HUES48 (cell line): Measurements from ENCODE around the gene OTP.
"Not testable (repeated sequence)": the region's sequence is repeated elsewhere in the genome, so short reads cannot be mapped to it uniquely, and the experiment has no call there.

ENCODE experiments used
- H3K27ac ChIP-seq: one replicate; pipeline ENCODE4 v1.7.0; 2013; ENCODE audit warnings: low read depth, low read length, inconsistent platforms
- H3K27me3 ChIP-seq: 2 replicates; pipeline ENCODE4 v1.6.1; 2013; ENCODE audit warnings: mild to moderate bottlenecking, low read length; ENCODE audit not compliant: control insufficient read depth, insufficient read depth
- H3K36me3 ChIP-seq: 2 replicates; pipeline ENCODE4 v1.6.1; 2013; ENCODE audit warnings: low read length; ENCODE audit not compliant: control insufficient read depth, insufficient read depth
- H3K4me1 ChIP-seq: 2 replicates; pipeline ENCODE4 v1.6.1; 2013; ENCODE audit warnings: mild to moderate bottlenecking, low read length; ENCODE audit not compliant: control insufficient read depth, insufficient read depth
- H3K4me3 ChIP-seq: 2 replicates; pipeline ENCODE4 v1.5.1; 2013; ENCODE audit warnings: mild to moderate bottlenecking, low read depth, low read length
- H3K9ac ChIP-seq: 2 replicates; pipeline ENCODE4 v1.6.1; 2013; ENCODE audit warnings: mild to moderate bottlenecking, low read depth, low read length, moderate library complexity
- H3K9me3 ChIP-seq: 2 replicates; pipeline ENCODE4 v1.6.1; 2013; ENCODE audit warnings: low read length; ENCODE audit not compliant: control insufficient read depth, insufficient read depth

OTP gene

GRCh38 chr5:77629509-77630113 lies 8.9 kb downstream of the OTP start:
- Histone ChIP-seq H3K36me3 (no peaks in the 10 kb centered on the region), H3K27ac (no peak overlapping the region), H3K9ac (no peak overlapping the region), H3K4me3 (peak overlapping the region; percentile 57), H3K4me1 (peaks cover 6% of the 10 kb centered on the region; the same call in 1 of the 2 replicates), H3K27me3 (peaks cover 100% of the 10 kb centered on the region), H3K9me3 (no peaks in the 10 kb centered on the region)

- no peak overlapping the region for H3K27ac ChIP-seq
- H3K4me3 ChIP-seq: peak overlapping the region; percentile 57; the same call in 1 of the 2 replicates
These were observed 9.5 kb downstream of the OTP start for GRCh38 chr5:77628840-77629508.

GRCh38 chr5:77627869-77628674 lies 10.4 kb downstream of the OTP start:
- Histone ChIP-seq H3K9me3 (no peaks in the 10 kb centered on the region), H3K9ac (no peak overlapping the region), H3K4me1 (peaks cover 6% of the 10 kb centered on the region; the same call in 1 of the 2 replicates), H3K36me3 (no peaks in the 10 kb centered on the region), H3K4me3 (peak overlapping the region; percentile 30; the same call in 1 of the 2 replicates), H3K27ac (no peak overlapping the region), H3K27me3 (peaks cover 100% of the 10 kb centered on the region)

More at GRCh38 chr5:77628840-77629508, 9.5 kb downstream of the OTP start:
- H3K4me1 ChIP-seq: peaks cover 6% of the 10 kb centered on the region; the same call in 1 of the 2 replicates
- no peaks in the 10 kb centered on the region for H3K9me3 ChIP-seq
- peaks cover 100% of the 10 kb centered on the region for H3K27me3 ChIP-seq
- no peaks in the 10 kb centered on the region for H3K36me3 ChIP-seq
- no peak overlapping the region for H3K9ac ChIP-seq

GRCh38 chr5:77623203-77623740 lies 15.2 kb downstream of the OTP start:
- no peak overlapping the region for H3K27ac ChIP-seq
- peaks cover 9% of the 10 kb centered on the region; the same call in 1 of the 2 replicates for H3K4me1 ChIP-seq
- peaks cover 69% of the 10 kb centered on the region for H3K27me3 ChIP-seq
- H3K9me3 ChIP-seq: no peaks in the 10 kb centered on the region
- no peak overlapping the region for H3K4me3 ChIP-seq
- H3K9ac ChIP-seq: no peak overlapping the region
- H3K36me3 ChIP-seq: no peaks in the 10 kb centered on the region

- no peaks in the 10 kb centered on the region for H3K9me3 ChIP-seq
- no peak overlapping the region for H3K9ac ChIP-seq
- H3K27me3 ChIP-seq: peaks cover 51% of the 10 kb centered on the region
- no peak overlapping the region for H3K27ac ChIP-seq
- H3K36me3 ChIP-seq: no peaks in the 10 kb centered on the region
- H3K4me3 ChIP-seq: no peak overlapping the region
- H3K4me1 ChIP-seq: peaks cover 9% of the 10 kb centered on the region; the same call in 1 of the 2 replicates
These were observed 17.1 kb downstream of the OTP start for GRCh38 chr5:77621440-77621839.

GRCh38 chr5:77620405-77620804 lies 18.1 kb downstream of the OTP start:
- H3K9me3 ChIP-seq: no peaks in the 10 kb centered on the region
- no peak overlapping the region for H3K27ac ChIP-seq
- no peak overlapping the region for H3K4me3 ChIP-seq
- peaks cover 9% of the 10 kb centered on the region; the same call in 1 of the 2 replicates for H3K4me1 ChIP-seq
- no peak overlapping the region for H3K9ac ChIP-seq
- H3K36me3 ChIP-seq: no peaks in the 10 kb centered on the region
- peaks cover 40% of the 10 kb centered on the region for H3K27me3 ChIP-seq

GRCh38 chr5:77616920-77617319 lies 21.6 kb downstream of the OTP start:
- peaks cover 9% of the 10 kb centered on the region; the same call in 1 of the 2 replicates for H3K4me1 ChIP-seq
- no peak overlapping the region for H3K9ac ChIP-seq
- peaks cover 5% of the 10 kb centered on the region for H3K27me3 ChIP-seq
- H3K27ac ChIP-seq: no peak overlapping the region
- no peaks in the 10 kb centered on the region for H3K36me3 ChIP-seq
- no peaks in the 10 kb centered on the region for H3K9me3 ChIP-seq
- H3K4me3 ChIP-seq: no peak overlapping the region

GRCh38 chr5:77608927-77609326 lies 29.6 kb downstream of the OTP start:
- not testable (repeated sequence) for H3K9ac ChIP-seq, H3K27me3 ChIP-seq, H3K4me1 ChIP-seq, H3K4me3 ChIP-seq, H3K36me3 ChIP-seq, H3K27ac ChIP-seq, H3K9me3 ChIP-seq

- Histone ChIP-seq H3K9ac (no peak overlapping the region), H3K27me3 (no peaks in the 10 kb centered on the region), H3K9me3 (peaks cover 6% of the 10 kb centered on the region), H3K36me3 (no peaks in the 10 kb centered on the region), H3K4me1 (no peaks in the 10 kb centered on the region), H3K27ac (no peak overlapping the region), H3K4me3 (no peak overlapping the region)
These were observed 31.2 kb downstream of the OTP start for GRCh38 chr5:77607324-77607723.

- peaks cover 6% of the 10 kb centered on the region for H3K9me3 ChIP-seq
- H3K27me3 ChIP-seq: no peaks in the 10 kb centered on the region
- no peak overlapping the region for H3K27ac ChIP-seq
- H3K4me3 ChIP-seq: no peak overlapping the region
- no peaks in the 10 kb centered on the region for H3K36me3 ChIP-seq
- no peak overlapping the region for H3K9ac ChIP-seq
- no peaks in the 10 kb centered on the region for H3K4me1 ChIP-seq
These were observed 32.2 kb downstream of the OTP start for GRCh38 chr5:77606279-77606678.
